Measurements from ENCODE around the gene INIP. TPM values are rescaled to one million over a fixed set of nuclear protein-coding genes. Genes with fewer than 3 reads are reported as not detected.
A peak's percentile ranks its signal among the peaks of the same experiment; 100 is the strongest.

INIP gene
- total and polyA plus RNA-seq, 9 of the 15 experiments (the other 6 are each of a cell fraction or from before 2014, with no cell fraction given): 11.9 to 87.9 (median 37.3) TPM

DNA sequence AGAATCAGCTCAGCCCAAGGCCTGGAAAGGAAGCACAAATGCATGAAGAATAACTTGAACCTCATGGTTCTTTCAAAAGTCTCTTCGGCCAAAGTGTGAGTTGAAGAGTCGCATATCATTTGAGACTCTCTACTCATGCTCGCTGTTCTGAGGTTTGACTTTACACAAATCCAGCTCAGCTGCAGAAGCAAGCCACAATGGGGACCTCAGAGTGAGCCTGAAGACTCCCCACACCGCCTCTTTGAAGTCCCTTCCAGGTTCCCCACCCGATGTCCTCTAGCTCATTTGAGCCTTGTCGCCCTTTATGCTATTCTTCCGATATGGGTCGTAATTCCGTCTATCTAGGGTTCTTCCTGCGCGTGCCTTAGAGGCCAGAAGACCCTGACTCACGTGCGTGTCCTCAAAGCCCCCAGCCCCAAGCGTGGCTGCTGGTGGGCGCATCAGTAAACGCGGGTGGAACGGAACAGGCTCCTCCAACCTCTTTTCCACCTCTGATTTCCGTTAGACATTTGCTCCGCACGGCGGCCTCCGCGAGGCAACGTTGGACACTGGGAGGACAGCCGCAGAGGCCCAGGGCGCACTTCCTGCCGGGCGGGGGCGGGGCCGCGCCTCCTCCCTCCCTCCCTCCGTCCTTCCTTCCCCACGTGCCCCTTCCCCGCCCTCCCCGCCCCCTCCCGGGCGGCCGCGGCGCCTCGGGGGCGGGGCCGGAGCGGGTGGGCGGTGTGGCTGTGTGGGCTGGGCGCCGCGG, 32.3 kb upstream of the INIP start, which contains the start of gene SNX30 (continued):
- TF ChIP-seq ARID4B (CRISPR knock-in tag; IDR thresholded peaks at IDR 0.05): peak; percentile 69
- TF ChIP-seq FOXJ3 (CRISPR knock-in tag; IDR thresholded peaks at IDR 0.05): no peak
- TF ChIP-seq FOXJ2 (tag; IDR thresholded peaks at IDR 0.05): no peak
- TF ChIP-seq ZNF212 (CRISPR knock-in tag; IDR thresholded peaks at IDR 0.05): no peak
- no peak for TF ChIP-seq PPARD (CRISPR knock-in tag; IDR thresholded peaks at IDR 0.05)
- no peak for TF ChIP-seq ZNF707 (CRISPR knock-in tag; conservative IDR thresholded peaks at IDR 0.05)
- no peak for TF ChIP-seq PTTG1 (tag; IDR thresholded peaks at IDR 0.05; ENCODE audit: low read depth)
- TF ChIP-seq CHD4 (IDR thresholded peaks at IDR 0.05; ENCODE audit: insufficient read depth, insufficient replicate concordance, low read depth, low read length, poor library complexity, severe bottlenecking): no peak
- no peak for TF ChIP-seq JUN (IDR thresholded peaks at IDR 0.05; ENCODE audit: borderline replicate concordance, low read depth, low read length)
- no peak for TF ChIP-seq JUN (CRISPR knock-in tag; IDR thresholded peaks at IDR 0.05; ENCODE audit: borderline replicate concordance)
- no peak; the same call in 1 of the 2 replicates for TF ChIP-seq NCOR1 (IDR thresholded peaks at IDR 0.05)
- TF ChIP-seq, protein P1, sequence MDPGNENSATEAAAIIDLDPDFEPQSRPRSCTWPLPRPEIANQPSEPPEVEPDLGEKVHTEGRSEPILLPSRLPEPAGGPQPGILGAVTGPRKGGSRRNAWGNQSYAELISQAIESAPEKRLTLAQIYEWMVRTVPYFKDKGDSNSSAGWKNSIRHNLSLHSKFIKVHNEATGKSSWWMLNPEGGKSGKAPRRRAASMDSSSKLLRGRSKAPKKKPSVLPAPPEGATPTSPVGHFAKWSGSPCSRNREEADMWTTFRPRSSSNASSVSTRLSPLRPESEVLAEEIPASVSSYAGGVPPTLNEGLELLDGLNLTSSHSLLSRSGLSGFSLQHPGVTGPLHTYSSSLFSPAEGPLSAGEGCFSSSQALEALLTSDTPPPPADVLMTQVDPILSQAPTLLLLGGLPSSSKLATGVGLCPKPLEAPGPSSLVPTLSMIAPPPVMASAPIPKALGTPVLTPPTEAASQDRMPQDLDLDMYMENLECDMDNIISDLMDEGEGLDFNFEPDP (CRISPR knock-in tag; IDR thresholded peaks at IDR 0.05): no peak
- no peak for TF ChIP-seq CTCFL (IDR thresholded peaks at IDR 0.05; ENCODE audit: borderline replicate concordance, insufficient read depth, low read depth, low read length, poor library complexity, severe bottlenecking)
- peak; percentile 84 for TF ChIP-seq SP1 (CRISPR knock-in tag; IDR thresholded peaks at IDR 0.05)
- TF ChIP-seq FIP1L1 (IDR thresholded peaks at IDR 0.05; ENCODE audit: low read depth, low read length, poor library complexity, severe bottlenecking): peak; percentile 15
- TF ChIP-seq FOXA3 (CRISPR knock-in tag; conservative IDR thresholded peaks at IDR 0.05 in 1 of 2, IDR thresholded peaks at IDR 0.05 in 1 of 2): no peak
- TF ChIP-seq NR4A1 (CRISPR knock-in tag; IDR thresholded peaks at IDR 0.05): no peak
- no peak for TF ChIP-seq NR4A1 (tag; IDR thresholded peaks at IDR 0.05)
- no peak for TF ChIP-seq HSF4 (CRISPR knock-in tag; IDR thresholded peaks at IDR 0.05; ENCODE audit: borderline replicate concordance)
- TF ChIP-seq ZNF57 (CRISPR knock-in tag; IDR thresholded peaks at IDR 0.05): no peak
